Panc1 (cell line): ENCODE results near the gene KCNJ5.

Experiments used
- POLR2AphosphoS5 ChIP-seq: IDR thresholded peaks from 2 replicates; pipeline ENCODE4 v1.6.1; 2012; ENCODE audit warnings: mild to moderate bottlenecking, low read depth, low read length, moderate library complexity
- SIN3A ChIP-seq: IDR thresholded peaks from 2 replicates; pipeline ENCODE4 v1.6.1; 2012; ENCODE audit warnings: low read depth, mild to moderate bottlenecking, low read length, moderate library complexity, borderline replicate concordance; ENCODE audit not compliant: insufficient read depth
- TF ChIP-seq, protein P1 (sequence below): fragments of 450-650 bp; IDR thresholded peaks from 2 replicates; pipeline ENCODE4 v1.5.1; 2017; ENCODE audit warnings: mild to moderate bottlenecking
- TF ChIP-seq, protein P2 (sequence below), 2 experiments: IDR thresholded peaks; 2 replicates each; pipeline ENCODE4 v1.6.1; 2011 to 2012; ENCODE audit warnings: low read depth in 2 of 2, control low read depth in 1 of 2, low read length in 1 of 2, mild to moderate bottlenecking in 1 of 2, moderate library complexity in 1 of 2; ENCODE audit not compliant: insufficient read depth in 1 of 2

DNA sequence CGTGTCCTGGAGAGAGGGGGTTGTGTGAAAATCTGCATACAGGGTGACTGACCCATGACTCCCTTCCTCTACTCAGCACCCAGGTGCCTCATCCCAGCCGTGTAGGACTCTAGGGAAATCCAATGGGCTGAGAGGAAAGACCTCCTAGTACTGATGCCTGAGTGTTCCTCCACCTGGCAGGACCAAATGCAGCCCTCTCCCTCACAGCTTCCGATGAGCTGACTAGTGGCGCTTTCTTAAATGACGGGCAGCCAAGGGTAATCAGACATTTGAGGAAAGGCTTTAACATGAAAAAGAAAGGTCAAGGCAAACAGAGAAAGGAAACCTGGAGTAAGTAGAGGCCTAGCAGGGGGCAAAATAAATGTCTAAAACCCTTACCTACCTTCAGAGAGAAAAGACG lies 19.1 kb upstream of the KCNJ5 start:
- TF ChIP-seq, protein P1, sequence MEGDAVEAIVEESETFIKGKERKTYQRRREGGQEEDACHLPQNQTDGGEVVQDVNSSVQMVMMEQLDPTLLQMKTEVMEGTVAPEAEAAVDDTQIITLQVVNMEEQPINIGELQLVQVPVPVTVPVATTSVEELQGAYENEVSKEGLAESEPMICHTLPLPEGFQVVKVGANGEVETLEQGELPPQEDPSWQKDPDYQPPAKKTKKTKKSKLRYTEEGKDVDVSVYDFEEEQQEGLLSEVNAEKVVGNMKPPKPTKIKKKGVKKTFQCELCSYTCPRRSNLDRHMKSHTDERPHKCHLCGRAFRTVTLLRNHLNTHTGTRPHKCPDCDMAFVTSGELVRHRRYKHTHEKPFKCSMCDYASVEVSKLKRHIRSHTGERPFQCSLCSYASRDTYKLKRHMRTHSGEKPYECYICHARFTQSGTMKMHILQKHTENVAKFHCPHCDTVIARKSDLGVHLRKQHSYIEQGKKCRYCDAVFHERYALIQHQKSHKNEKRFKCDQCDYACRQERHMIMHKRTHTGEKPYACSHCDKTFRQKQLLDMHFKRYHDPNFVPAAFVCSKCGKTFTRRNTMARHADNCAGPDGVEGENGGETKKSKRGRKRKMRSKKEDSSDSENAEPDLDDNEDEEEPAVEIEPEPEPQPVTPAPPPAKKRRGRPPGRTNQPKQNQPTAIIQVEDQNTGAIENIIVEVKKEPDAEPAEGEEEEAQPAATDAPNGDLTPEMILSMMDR, result no peak
- TF ChIP-seq, protein P2, sequence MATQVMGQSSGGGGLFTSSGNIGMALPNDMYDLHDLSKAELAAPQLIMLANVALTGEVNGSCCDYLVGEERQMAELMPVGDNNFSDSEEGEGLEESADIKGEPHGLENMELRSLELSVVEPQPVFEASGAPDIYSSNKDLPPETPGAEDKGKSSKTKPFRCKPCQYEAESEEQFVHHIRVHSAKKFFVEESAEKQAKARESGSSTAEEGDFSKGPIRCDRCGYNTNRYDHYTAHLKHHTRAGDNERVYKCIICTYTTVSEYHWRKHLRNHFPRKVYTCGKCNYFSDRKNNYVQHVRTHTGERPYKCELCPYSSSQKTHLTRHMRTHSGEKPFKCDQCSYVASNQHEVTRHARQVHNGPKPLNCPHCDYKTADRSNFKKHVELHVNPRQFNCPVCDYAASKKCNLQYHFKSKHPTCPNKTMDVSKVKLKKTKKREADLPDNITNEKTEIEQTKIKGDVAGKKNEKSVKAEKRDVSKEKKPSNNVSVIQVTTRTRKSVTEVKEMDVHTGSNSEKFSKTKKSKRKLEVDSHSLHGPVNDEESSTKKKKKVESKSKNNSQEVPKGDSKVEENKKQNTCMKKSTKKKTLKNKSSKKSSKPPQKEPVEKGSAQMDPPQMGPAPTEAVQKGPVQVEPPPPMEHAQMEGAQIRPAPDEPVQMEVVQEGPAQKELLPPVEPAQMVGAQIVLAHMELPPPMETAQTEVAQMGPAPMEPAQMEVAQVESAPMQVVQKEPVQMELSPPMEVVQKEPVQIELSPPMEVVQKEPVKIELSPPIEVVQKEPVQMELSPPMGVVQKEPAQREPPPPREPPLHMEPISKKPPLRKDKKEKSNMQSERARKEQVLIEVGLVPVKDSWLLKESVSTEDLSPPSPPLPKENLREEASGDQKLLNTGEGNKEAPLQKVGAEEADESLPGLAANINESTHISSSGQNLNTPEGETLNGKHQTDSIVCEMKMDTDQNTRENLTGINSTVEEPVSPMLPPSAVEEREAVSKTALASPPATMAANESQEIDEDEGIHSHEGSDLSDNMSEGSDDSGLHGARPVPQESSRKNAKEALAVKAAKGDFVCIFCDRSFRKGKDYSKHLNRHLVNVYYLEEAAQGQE (IDR thresholded peaks at IDR 0.05; ENCODE audit: insufficient read depth in 1 of 2, low read depth in 2 of 2, low read length in 1 of 2), result no peak
- no peak for TF ChIP-seq POLR2AphosphoS5
- no peak for TF ChIP-seq SIN3A
